ENCODE results near the gene BLM.

BLM gene

GRCh38 chr15:90756916-90757315 is 39.8 kb downstream of the BLM start:
- TF ChIP-seq TAF1 (IDR thresholded peaks at IDR 0.05; ENCODE audit: borderline replicate concordance, insufficient read depth, low read length), result no peak
- no peak for TF ChIP-seq POLR2AphosphoS5 (IDR thresholded peaks at IDR 0.05; ENCODE audit: low read depth, low read length)
- no peak for TF ChIP-seq SIN3A (IDR thresholded peaks at IDR 0.05; ENCODE audit: borderline replicate concordance, insufficient read depth, low read length)
- TF ChIP-seq FOXP2 (optimal IDR thresholded peaks at IDR 0.05; ENCODE audit: borderline replicate concordance, extremely low read depth, extremely low read length, insufficient read depth), result no peak
- no peak for TF ChIP-seq REST (IDR thresholded peaks at IDR 0.05; ENCODE audit: insufficient read depth in 1 of 2, low read depth in 2 of 2, low read length in 2 of 2)

- TF ChIP-seq POLR2AphosphoS5 (IDR thresholded peaks at IDR 0.05; ENCODE audit: low read depth, low read length), result no peak
- no peak for TF ChIP-seq FOXP2 (optimal IDR thresholded peaks at IDR 0.05; ENCODE audit: borderline replicate concordance, extremely low read depth, extremely low read length, insufficient read depth)
Observed at GRCh38 chr15:90757461-90757860, 40.3 kb downstream of the BLM start.

- TF ChIP-seq TAF1 (IDR thresholded peaks at IDR 0.05; ENCODE audit: borderline replicate concordance, insufficient read depth, low read length) (no peak), SIN3A (IDR thresholded peaks at IDR 0.05; ENCODE audit: borderline replicate concordance, insufficient read depth, low read length) (no peak), POLR2AphosphoS5 (IDR thresholded peaks at IDR 0.05; ENCODE audit: low read depth, low read length) (no peak), FOXP2 (optimal IDR thresholded peaks at IDR 0.05; ENCODE audit: borderline replicate concordance, extremely low read depth, extremely low read length, insufficient read depth) (no peak), REST (IDR thresholded peaks at IDR 0.05; ENCODE audit: insufficient read depth in 1 of 2, low read depth in 2 of 2, low read length in 2 of 2) (no peak)
Observed at GRCh38 chr15:90760661-90761232, 43.6 kb downstream of the BLM start.

GRCh38 chr15:90761629-90762028 is 44.5 kb downstream of the BLM start:
- TF ChIP-seq TAF1 (IDR thresholded peaks at IDR 0.05; ENCODE audit: borderline replicate concordance, insufficient read depth, low read length), result no peak
- TF ChIP-seq FOXP2 (optimal IDR thresholded peaks at IDR 0.05; ENCODE audit: borderline replicate concordance, extremely low read depth, extremely low read length, insufficient read depth), result no peak
- no peak for TF ChIP-seq POLR2AphosphoS5 (IDR thresholded peaks at IDR 0.05; ENCODE audit: low read depth, low read length)
- no peak for TF ChIP-seq SIN3A (IDR thresholded peaks at IDR 0.05; ENCODE audit: borderline replicate concordance, insufficient read depth, low read length)
- TF ChIP-seq REST (IDR thresholded peaks at IDR 0.05; ENCODE audit: insufficient read depth in 1 of 2, low read depth in 2 of 2, low read length in 2 of 2), result no peak

- TF ChIP-seq SIN3A (IDR thresholded peaks at IDR 0.05; ENCODE audit: borderline replicate concordance, insufficient read depth, low read length) (no peak), TAF1 (IDR thresholded peaks at IDR 0.05; ENCODE audit: borderline replicate concordance, insufficient read depth, low read length) (no peak), REST (IDR thresholded peaks at IDR 0.05; ENCODE audit: insufficient read depth in 1 of 2, low read depth in 2 of 2, low read length in 2 of 2) (no peak), POLR2AphosphoS5 (IDR thresholded peaks at IDR 0.05; ENCODE audit: low read depth, low read length) (no peak), FOXP2 (optimal IDR thresholded peaks at IDR 0.05; ENCODE audit: borderline replicate concordance, extremely low read depth, extremely low read length, insufficient read depth) (no peak)
Observed at GRCh38 chr15:90762109-90762508, 45.0 kb downstream of the BLM start.
